ENCODE measurements around the gene SGCE.

SGCE gene

DNA sequence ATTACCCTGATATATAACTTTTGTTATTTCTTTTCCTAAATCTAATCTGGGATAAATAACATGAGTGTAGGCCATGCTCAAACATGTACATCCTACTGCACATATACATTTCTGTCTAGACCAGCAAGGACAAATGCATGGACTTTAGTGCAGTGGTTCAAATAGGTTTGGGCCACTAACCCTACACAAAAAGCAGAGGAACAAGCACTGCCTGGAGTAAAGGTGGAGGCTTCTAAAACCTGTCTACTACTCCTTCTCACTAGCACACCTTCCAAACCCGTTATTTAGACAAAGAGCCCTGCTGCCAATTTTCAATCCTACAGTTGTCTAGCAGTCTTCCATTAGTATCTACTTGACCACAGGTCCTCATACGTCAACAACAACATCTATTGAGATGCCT is 34.8 kb downstream of the SGCE start:
- DNase-seq (ENCODE audit: low read depth) = no peak

DNA sequence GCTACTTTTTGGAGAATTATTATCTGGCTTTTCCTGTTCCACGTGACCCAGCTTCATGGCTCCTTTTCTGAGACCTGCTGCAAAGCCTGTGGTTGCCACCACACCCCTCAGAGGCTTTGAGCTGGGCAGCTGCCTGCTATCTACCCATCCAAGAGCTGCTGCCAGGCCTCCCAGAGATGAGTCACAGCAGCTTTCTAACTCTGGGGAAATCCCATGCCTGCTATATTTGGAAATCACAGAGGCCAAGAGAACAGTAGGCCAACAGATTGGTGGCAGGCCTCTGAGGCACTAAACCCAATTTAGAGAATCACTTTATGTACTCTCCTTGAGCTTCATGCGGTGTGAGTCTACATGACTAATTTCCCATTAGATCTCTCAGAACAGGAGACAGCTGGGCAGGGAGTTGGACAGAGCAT is 35.2 kb downstream of the SGCE start:
- no peak for DNase-seq (ENCODE audit: low read depth)

DNA sequence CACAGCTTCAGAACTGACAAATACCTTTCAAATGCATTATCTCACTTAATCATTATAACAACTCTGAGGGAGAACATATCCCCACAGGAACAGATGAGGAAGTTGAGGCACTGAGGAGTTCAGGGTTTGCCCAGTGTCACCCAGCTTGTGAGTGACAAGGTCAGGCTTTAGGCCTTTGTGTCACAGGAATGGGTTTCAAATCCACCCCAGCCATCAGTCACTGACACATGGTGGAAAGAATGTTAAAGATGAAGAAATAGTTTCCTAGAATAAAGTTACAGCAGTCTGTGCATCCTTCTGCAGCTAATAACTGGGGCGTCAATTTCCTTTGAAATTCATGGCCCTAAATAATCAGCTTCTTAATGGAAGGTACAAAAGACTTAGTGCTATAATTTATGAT is 37.8 kb downstream of the SGCE start:
- DNase-seq (ENCODE audit: low read depth) = no peak

DNA sequence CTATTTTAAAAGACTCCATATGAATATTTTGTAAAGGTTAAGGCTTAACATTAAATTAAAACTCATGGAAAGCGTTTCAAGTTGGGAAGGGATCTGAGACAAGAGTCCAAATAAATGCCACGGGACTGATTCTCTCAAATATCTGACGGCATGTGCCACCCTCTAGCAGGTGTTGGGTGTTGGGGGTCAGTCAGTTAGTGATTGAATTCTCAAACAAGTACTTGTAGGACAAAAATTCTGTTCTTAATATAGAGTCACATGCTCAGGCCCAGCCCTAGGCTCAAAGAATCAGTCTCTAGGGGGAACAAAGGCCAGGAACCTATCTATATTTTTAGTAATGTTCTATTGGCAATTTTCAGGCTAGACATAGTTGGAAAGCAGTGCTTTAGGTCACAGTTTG is 39.1 kb downstream of the SGCE start:
- no peak for DNase-seq (ENCODE audit: low read depth)

DNA sequence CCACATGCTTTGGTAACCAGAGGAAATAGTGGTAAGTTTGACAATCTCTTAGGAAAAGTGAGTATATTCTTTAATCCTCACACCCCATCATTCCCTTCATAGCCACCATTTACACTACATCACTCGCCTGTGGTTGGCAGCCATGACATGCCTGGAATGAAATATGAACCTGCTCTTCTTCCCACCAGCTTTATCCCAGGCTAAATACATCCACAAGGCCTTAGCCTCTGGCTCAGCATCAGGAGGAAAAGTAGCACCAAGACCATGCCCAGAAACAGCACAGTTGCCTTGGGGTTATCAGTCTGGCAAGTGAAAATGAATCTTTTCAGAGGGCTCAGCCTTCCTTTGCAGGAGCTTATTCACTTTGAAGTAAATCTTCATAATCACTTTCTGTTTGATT is 40.3 kb downstream of the SGCE start:
- DNase-seq (ENCODE audit: low read depth) = no peak

DNA sequence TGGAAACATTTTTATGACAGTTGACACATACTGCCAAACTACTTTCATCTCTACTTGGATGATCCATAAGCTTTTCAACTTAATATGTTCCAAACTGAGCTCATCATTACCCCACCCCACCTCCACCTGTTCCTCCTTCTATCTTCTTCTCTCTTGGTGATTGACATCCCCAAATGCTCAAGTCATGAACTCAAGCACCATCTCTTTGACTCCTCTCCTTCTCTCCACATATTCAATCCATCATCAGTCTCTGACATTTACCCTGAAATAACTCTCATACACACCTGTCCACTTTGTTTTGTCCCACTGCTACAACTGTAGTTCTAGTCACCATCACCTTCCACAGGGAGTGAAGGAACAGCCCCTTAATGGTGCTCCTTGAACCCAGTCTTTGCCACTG is 43.3 kb downstream of the SGCE start:
- no peak for DNase-seq (ENCODE audit: low read depth)

DNA sequence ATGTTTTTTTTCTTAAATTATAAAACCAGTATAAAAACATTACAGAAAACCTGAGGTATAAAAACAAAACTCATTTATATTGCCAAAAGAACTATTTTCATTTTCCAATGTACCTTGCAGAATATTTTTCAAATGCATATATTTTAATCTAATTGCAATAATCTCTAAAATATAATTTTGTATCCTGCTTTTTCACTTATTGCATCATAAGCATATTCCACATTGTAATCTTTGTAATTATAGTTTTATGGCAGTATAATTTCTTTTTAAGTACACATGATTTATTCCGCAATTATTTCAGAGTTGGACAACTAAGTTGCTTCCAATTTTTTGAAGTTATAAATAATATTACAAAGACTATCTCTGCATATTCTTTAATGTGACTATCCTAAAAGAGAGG is 43.7 kb downstream of the SGCE start:
- no peak for DNase-seq (ENCODE audit: low read depth)

DNA sequence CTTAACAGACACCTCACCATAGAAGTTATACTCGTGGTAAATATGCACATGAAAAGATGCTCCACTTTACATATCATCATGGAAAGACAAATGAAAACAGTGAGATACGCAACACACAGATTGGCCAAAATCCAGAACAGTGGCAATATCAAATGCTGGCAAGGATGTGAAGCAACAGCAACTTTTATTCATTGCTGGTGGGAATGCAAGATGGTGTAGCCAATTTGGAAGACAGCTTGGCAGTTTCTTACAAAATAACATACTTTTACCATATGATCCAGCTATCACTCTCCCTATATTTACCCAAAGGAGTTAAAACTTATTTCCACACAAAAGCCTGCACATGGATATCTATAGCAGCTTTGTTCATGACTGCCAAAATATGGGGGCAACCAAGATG is 46.4 kb downstream of the SGCE start:
- DNase-seq (ENCODE audit: low read depth) = no peak

DNA sequence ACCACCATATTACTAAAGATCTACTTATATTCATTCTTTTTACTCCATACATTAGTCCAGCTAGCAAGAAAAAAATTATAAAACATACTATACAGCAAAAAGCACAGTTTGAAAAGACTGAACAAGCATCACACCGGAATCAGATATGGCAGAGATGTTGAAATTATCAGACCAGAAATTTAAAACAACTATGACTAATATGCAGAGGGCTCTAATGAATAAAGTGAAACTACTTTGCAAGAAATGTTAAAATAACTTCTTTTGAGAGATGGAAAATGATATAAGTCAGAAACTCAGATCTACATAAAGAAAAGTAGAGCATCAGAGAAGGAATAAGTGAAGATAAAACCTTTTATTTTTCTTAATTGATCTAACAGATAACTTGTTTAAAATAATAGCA is 50.9 kb downstream of the SGCE start:
- no peak for DNase-seq (ENCODE audit: low read depth)

DNA sequence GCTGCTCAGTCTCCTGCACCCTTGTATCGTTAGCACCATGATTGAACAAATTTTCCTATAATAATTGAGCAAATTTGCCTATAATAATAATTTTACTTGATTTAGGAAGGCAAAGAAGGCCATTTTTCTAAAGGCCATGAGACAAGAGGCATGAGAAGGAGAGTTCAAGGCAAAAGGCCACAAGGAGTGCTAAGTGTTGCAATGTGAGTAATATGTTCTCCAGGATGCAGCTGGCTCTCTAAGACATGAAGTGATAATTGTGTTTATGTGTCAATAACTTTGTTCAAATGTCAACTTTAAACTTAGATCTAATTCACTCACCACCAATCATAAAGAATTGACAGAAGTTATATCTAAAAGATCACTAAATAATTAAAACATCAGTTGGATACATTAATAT is 53.8 kb downstream of the SGCE start:
- DNase-seq (ENCODE audit: low read depth) = no peak

DNA sequence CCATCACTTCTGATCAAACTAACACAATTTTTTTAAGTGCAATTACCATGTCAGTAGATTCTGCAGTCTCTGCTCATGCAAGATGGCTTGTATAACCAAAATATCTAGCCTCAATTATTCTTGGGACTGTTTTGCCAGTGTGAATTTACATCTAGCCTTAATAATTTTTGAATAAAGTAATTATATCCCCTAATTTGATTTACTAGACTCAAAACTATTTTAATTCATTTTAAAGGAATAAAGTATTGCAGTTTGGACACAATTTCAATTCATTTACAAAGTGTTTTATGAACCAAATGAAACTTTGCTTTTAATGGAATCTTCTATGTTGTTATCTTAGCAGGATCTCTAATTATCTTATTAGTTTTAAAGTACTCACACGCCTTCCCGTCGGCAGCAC is 55.7 kb downstream of the SGCE start:
- no peak for DNase-seq (ENCODE audit: low read depth)

DNA sequence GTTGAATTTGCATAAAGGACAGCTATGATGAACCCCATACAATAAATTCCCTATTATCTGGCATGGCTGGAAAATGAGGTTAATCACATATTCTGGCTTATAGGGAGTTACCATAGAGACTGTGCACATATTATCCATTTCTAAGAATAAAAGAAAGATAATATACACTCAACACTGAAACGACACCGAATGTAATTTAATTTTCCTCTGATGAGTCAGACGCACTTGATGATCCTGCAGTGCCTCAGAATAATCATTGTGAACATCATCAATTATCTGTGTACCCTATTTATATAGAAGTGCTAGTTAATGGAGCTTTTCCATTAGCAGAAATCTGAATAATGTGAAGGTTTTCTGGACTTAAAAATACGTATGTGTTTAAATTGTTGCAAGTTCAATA is 60.2 kb downstream of the SGCE start:
- no peak for DNase-seq (ENCODE audit: low read depth)

DNA sequence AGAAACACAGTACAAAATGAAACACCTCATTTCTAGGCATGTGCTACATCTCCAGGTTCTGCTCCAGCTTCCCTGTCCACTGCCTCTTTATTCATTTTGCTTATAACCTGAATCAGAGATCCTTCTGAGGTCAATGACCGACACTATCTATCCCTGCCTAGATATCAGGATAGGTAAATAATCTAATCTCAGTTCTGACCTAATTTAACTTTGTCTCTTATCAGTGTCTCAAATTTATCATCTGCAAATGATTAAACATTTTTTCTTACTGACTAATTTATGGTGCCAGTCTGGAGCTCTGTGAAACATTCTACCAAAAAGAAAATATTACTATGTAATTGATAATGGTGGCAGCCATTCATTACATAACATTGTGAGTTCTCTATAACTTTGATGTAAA is 61.1 kb downstream of the SGCE start:
- no peak for DNase-seq (ENCODE audit: low read depth)

DNA sequence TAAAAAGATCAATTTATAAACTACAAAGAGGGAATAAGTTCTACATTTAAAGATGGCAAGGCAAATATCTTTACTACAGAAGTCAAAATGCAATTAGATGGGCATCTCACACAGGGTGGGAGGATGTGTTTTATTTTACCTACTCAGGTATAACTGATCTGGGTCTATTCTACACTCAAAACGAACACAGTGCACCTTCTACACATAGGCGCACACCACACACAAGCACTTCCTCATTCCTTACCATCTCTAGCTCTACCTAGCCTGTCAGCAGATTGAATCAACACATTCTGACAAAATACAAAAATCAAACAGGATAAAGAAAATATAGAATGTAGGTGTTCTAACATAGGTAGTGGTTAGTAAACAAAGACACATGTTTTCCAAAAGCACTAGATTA is 64.8 kb downstream of the SGCE start:
- DNase-seq (ENCODE audit: low read depth) = no peak

DNA sequence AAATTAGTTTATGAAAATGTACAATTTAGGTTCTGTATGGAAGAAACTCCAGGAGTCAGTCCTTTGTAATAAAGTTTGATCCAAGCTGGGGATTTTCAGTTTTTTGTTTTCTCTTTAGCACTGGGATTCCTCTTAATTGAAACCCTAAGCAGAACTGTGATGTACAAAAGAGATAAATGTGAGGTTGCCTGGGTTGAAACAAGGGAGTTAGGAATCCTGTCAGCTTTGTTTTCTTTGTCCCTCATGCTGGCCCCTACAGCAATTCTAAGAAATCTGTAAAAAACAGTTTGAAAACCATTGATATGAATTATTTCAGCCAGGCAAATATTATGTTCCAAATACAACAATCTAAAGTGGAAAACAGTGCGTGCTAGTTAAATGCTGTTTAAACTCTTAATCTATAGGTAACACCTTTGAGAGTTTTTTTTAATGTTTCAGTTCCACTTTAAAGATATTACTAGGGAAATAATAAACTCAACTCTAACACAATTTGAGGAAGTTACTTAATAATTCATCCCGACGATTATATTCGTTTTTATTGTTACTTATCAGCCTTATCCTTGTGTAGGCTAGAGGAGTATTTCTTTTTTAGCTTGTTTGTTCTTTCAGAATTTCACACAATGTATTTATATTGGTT is 65.3 kb downstream of the SGCE start:
- DNase-seq (ENCODE audit: low read depth) = no peak

DNA sequence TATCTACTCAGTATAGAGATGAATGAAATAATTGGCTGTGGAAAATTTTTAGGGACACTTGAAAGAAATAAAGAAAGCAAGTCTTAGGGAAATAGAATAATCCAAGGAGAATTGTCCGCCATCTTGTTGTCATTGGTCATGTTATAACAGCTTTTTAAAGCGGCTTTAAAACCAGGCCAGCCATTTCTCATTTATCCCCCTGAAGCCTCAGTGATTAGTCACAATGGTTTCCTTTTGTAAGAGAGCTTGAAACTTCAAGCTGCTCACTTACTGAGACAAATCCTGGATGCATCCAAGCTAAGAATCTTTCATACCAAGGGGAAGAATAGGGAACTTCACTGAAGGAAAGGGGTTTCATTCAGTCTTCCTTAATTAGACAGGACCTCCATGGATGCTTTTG is 67.9 kb downstream of the SGCE start:
- no peak for DNase-seq (ENCODE audit: low read depth)

DNA sequence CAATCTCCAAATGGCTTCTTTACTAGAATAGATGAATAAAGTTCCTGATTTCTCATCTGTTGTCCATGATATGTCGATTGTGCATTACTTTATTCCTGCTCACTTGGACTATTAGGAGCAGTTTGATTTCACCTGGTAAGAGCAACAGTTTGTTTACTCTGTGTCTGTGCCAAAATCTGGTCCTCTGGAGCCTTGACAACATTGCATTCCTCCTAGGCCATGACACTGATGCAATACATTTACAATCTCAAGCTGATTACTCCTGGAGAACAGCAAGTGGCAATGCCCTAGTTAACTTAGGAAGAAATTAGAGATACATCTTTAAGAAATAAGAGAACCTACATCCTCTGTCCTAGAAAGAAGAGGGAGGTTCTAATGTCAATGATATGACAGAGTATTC is 71.8 kb downstream of the SGCE start:
- no peak for DNase-seq (ENCODE audit: low read depth)

DNA sequence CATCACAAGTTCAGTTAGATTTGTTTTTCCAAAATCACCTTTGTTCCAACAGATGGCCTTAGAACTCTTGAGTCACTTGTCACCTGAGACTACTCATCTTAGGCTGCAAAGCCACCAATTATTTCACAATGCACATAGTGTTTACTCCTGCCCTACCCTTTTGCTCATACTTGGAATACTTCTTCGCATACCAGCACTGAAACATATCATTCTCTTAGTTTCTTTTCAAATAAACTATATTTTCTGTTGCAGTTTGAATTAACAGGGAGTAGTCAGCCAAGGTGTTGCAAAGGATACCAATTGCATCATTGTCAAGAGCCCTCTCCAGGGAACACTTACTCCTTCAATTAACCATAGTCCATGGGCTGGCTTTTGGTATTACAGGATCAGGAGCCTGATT is 75.3 kb downstream of the SGCE start:
- DNase-seq (ENCODE audit: low read depth) = no peak

DNA sequence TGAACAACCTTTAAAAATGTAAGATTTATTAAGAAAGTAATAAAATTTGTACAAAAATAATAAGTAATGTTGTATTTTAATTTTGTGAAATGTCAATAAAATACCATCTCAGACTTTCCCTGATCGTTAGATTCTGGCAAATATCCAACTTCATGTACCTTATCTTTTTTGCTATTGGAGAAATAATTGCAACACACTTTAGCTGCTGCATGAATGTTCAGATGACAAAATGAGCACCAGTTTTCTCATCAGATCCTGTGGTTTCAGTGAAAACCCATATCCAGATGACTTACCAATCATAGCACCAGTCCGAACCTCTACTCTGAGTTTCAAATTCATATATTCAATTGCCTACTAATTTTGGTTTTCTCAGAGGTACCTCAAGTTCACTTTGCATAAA is 76.5 kb downstream of the SGCE start:
- no peak for DNase-seq (ENCODE audit: low read depth)

DNA sequence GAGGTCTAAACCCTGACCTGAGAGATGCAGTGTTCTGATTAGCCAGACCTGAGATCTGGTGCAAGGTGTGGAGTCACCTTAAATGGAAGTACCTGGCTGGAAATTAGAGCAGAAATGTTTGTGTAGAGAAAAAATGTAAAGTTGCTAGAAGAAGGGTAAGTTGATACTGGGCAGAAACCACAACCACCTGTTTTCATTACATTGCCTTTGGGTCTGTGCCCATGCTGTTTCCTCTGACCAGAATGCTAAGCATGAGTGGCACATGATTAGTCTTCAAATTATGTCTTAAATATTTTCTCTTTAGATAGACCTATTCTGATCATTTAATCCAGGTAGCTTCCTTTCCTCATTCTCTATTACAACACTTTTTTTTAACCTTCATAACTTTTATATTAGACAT is 77.3 kb downstream of the SGCE start:
- no peak for DNase-seq (ENCODE audit: low read depth)

DNA sequence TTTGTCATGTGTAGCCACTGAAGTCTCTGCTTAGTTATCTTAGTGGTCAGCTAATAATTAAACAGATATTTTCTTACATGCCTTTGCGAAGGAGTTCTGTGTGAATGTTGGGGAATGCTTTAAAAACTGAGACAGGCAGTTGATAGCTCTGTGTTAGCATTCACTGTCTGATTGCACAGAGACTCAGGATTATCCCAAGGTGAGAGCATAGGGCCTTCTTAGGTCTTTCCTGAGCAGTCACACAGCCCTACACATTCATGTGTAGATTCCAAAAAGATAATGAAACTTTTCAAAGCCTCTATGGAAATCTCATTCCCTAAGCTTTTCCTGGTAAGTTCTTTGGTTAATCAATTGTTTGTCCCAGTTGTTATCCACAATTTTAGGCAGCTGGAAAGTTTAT is 78.6 kb downstream of the SGCE start:
- no peak for DNase-seq (ENCODE audit: low read depth)

DNA sequence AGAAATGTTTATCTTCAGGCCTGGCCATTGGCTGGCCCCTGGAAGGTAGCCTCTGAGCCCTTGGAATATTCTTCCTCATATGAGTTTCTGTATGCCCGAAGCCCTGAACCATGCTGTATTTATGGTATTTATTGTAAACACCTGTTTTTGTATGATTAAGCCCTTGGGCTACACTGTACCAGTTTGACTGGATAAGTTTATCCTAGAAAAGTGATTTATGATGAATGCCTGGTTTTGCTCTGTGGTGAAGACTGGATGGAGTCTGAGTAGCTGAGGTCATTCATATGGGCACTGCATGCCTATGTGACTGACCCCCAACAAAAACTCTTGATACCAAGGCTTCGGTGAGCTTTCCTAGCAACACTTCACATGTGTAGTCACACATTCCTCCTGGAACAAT is 79.6 kb downstream of the SGCE start:
- DNase-seq (ENCODE audit: low read depth) = no peak

DNA sequence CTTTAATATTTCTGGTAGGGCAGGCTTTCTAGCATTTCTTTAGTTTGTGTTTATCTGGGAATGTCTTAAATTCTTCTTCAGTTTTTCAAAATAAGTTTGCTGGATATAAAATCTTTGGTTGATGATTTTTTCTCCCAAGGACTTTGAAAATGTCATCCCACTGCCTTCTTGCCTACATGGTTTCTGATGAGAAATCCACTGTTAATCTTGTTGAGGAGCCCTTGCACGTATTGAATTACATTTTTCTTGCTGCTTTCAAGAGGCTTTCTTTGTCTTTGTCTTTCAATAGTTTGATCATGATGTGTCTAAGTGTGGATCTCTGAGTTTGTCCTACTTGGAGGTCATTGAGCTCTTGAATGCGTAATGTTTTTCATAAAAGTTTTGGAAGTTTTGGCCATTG is 80.3 kb downstream of the SGCE start:
- DNase-seq (ENCODE audit: low read depth) = no peak

DNA sequence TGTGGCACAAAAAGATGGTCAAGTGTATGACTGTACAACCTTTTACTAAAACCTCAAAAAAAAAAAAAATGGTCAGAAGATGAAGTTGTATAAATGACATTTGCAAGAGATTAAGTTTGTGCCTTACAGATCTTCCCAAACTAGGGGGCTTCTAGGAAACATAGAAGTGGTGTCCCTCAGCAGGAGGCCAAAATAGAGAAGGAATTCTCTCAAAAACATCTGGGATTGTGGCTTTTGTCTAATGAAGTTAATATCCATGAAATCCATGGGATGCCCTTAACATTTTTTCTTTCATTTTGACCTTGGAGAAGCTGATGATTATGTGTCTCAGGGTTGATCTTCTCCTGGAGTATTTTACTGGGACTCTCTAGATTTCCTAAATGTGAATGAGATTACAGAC is 84.1 kb downstream of the SGCE start:
- DNase-seq (ENCODE audit: low read depth) = no peak

DNA sequence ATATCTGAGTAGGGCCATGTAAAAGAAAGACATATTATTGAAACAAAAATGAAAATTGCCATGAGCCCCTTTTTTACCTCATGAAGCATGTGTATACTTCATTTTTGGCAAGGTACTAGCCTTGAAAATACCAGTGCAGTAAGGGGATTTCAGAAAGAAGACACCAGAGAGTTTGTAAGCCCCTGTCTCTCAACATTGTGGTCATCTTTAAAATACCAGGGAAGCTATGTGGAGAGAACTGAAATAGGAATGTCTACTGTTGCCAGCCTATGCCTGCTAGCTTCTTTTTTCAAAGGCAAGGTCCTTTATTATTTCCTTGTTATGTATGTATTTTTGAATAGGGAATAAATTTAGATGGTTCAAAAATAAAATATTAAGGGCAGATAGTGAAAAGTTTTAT is 88.5 kb downstream of the SGCE start:
- DNase-seq (ENCODE audit: low read depth) = no peak
